SK-N-MC (cell line): ENCODE measurements around the gene NRXN3.

ENCODE experiments used
- EZH2 ChIP-seq: fragments of 200-600 bp; sonication (generic); IDR thresholded peaks from one replicate; pipeline ENCODE4 v1.6.1; 2017; ENCODE audit warnings: antibody characterized with exemption
- FOXP2 ChIP-seq: optimal IDR thresholded peaks from 2 replicates; pipeline ENCODE3; 2011; ENCODE audit warnings: mild to moderate bottlenecking, moderate library complexity; ENCODE audit not compliant: insufficient read depth; ENCODE audit errors: extremely low read length, control extremely low read depth
- POLR2AphosphoS5 ChIP-seq: IDR thresholded peaks from 2 replicates; pipeline ENCODE4 v1.6.1; 2012; ENCODE audit warnings: mild to moderate bottlenecking, low read depth, low read length, borderline replicate concordance

DNA sequence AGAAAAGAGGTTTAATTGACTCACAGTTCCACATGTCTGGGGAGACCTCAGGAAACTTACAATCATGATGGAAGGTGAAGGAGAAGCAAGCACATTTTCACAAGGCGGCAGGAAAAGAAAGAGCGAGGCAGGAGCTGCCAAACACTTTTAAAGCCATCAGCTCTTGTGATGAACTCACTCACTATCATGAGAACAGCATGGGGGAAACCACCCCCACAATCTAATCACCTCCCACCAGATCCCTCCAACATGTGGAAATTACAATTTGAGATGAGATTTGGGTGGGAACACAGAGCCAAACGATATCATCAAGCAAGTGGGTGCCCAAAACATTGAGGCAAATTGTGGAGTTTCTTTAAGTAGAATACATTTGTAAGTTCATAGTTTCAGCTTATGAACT, 1083.4 kb downstream of the NRXN3 start:
- TF ChIP-seq EZH2 (no peak), POLR2AphosphoS5 (no peak), FOXP2 (no peak)
